Liver (tissue), 3 donors: ENCODE measurements around the gene HOXB5.

Experiments
- CTCF ChIP-seq: fragments of 150-350 bp; IDR thresholded peaks from 2 replicates; pipeline ENCODE4 v1.5.1; 2017; ENCODE audit warnings: improper control_type of control experiment, low read depth, low read length; ENCODE audit not compliant: missing input control
- EGR1 ChIP-seq, 2 donors: IDR thresholded peaks; 2 replicates each; pipeline ENCODE4 v1.6.1; 2016 to 2018; ENCODE audit warnings: antibody characterized with exemption in 2 of 2, low read depth in 2 of 2
- FOXA1 ChIP-seq: IDR thresholded peaks from 2 replicates; pipeline ENCODE4 v1.6.1; 2016; ENCODE audit warnings: antibody characterized with exemption
- GABPA ChIP-seq, 2 donors: IDR thresholded peaks in 1 of 2; conservative IDR thresholded peaks in 1 of 2; 2 replicates each; pipeline ENCODE4 v1.6.1; 2016; ENCODE audit warnings: antibody characterized with exemption in 2 of 2, mild to moderate bottlenecking in 1 of 2, moderate library complexity in 1 of 2
- JUND ChIP-seq, 2 donors: IDR thresholded peaks; 2 replicates each; pipeline ENCODE4 v1.6.1; 2016; ENCODE audit warnings: antibody characterized with exemption in 2 of 2
- MAX ChIP-seq: IDR thresholded peaks from 2 replicates; pipeline ENCODE4 v1.6.1; 2016; ENCODE audit warnings: antibody characterized with exemption
- RAD21 ChIP-seq, 2 donors: IDR thresholded peaks; 2 replicates each; pipeline ENCODE4 v1.6.1; 2016; ENCODE audit warnings: antibody characterized with exemption in 2 of 2, mild to moderate bottlenecking in 2 of 2
- REST ChIP-seq: IDR thresholded peaks from 2 replicates; pipeline ENCODE4 v1.6.1; 2016; ENCODE audit warnings: antibody characterized with exemption, mild to moderate bottlenecking
- RXRA ChIP-seq, 2 donors: IDR thresholded peaks; 2 replicates each; pipeline ENCODE4 v1.6.1; 2017 to 2018; ENCODE audit warnings: antibody characterized with exemption in 2 of 2, mild to moderate bottlenecking in 1 of 2
- TAF1 ChIP-seq: conservative IDR thresholded peaks from 2 replicates; pipeline ENCODE4 v1.6.1; 2016; ENCODE audit warnings: antibody characterized with exemption, mild to moderate bottlenecking
- YY1 ChIP-seq: IDR thresholded peaks from 2 replicates; pipeline ENCODE4 v1.6.1; 2016; ENCODE audit warnings: antibody characterized with exemption, mild to moderate bottlenecking
- TF ChIP-seq, protein P1 (sequence below): IDR thresholded peaks from 2 replicates; pipeline ENCODE4 v1.6.1; 2016; ENCODE audit warnings: antibody characterized with exemption
- donor health status: healthy.
- donor health status: healthy.

DNA sequence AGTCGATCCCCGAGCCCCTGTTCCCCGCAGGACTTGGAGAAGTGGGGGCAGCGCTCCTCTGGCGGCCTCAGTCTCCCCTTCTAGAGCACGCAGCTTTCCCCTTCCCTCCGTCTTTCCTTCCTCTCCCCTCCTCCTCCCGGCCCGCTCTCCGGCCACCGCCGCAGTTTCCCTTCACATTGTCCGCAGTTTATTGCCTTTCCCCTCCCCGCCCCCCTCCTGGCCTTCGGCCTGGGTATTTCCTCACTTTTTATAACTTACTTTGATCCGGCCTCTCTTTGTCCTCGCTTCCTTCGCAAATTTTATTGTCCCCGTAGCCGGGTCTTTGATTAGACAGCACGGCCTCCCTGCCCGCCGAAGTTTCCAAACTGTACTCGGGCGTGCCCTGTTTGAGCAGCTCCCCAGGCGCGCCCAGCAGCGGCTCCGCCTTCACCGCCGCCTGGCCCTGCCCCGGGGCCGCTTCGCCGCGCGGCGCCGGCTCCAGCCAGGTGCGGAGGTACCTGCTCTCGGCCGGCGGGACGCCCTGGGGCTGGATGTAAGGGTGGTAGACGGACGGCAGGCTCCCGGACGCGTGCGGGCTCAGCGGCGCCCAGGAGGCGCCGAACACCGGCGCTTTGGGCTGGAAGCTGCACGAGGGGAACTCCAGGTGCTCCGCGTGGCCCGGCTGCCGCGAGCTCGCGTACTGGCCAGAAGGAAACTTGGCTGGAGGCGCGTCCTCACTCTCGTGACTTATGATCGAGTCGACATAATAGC, 32.1 kb upstream of the HOXB5 start:
- TF ChIP-seq CTCF (no peak), GABPA (IDR thresholded peaks at IDR 0.05 in 1 of 2, conservative IDR thresholded peaks at IDR 0.05 in 1 of 2) (no peak), FOXA1 (no peak), YY1 (no peak), JUND (IDR thresholded peaks at IDR 0.05) (no peak), RXRA (IDR thresholded peaks at IDR 0.05) (no peak), EGR1 (IDR thresholded peaks at IDR 0.05; ENCODE audit: low read depth in 2 of 2) (no peak), MAX (no peak), RAD21 (IDR thresholded peaks at IDR 0.05) (no peak), REST (no peak), TAF1 (no peak)
- TF ChIP-seq, protein P1, sequence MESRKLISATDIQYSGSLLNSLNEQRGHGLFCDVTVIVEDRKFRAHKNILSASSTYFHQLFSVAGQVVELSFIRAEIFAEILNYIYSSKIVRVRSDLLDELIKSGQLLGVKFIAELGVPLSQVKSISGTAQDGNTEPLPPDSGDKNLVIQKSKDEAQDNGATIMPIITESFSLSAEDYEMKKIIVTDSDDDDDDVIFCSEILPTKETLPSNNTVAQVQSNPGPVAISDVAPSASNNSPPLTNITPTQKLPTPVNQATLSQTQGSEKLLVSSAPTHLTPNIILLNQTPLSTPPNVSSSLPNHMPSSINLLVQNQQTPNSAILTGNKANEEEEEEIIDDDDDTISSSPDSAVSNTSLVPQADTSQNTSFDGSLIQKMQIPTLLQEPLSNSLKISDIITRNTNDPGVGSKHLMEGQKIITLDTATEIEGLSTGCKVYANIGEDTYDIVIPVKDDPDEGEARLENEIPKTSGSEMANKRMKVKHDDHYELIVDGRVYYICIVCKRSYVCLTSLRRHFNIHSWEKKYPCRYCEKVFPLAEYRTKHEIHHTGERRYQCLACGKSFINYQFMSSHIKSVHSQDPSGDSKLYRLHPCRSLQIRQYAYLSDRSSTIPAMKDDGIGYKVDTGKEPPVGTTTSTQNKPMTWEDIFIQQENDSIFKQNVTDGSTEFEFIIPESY = no peak
